Measurements from ENCODE around the gene PTPRG.

PTPRG gene

DNA sequence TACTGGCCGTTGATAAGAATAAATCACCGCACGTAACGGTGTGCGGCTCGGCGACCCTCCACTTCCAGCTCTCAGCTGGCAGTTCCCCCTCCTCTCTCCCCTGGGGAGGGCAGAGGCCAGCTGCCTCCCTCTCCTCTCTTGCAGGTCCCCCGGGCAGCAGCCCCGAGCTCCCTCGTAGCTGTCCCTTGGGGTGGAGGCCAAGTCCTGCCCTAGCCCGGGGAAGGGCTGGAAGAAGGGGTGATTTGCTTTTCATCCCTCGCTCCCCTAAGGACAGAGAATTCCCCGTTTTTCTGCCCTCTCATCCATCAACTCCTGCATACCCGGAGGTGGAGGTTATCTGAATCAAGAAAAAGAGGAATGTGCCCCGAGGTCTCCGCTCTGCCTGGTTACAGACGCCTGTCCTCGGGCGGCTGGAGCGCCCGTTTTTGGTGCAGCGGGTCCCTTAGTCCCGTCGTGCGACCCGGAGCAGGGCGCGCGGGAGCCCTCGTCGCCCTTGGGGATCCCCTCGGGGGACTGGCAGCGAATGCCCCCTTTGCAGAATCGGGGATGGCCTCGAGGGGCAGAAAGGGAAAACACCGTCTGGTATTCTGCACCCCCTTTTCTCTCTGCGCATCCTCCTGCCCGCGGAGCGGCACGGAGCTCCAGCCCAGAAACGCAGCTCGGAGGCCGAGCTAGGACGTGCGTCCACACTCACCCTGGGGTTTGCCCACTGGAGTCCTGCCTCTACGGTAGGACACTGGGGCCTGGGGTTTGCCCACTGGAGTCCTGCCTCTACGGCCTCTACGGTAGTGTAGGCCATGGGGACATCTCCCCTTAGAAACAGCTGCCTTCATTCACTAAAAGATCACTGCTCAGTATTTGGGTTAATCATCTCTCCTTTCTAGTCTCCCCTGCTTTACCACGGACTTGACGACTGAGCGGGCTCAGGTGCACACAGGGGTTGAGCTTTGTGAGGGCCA is 2.2 kb downstream of the PTPRG start:
- DNase-seq: no peak

- no peak for DNase-seq
Observed at GRCh38 chr3:61564395-61565059, 3.2 kb downstream of the PTPRG start.

DNA sequence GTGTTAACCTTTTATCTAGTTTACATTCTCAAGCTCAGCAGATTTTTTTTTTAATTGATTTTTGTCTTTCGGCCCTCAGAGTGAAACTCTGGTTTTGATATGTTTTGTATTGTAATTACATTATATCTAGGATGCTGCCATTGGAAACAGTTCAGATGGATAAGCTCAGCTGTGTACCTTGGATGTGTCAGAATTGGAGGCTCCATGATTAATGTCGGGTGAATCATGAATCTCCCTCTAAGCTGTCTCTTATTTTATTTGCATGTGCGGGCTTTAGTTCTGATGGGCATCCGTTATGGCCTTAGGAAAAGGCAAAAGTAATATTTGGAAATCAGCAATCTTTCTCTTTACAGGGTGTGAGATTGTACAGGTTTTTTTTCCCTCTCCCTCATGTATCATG is 4.2 kb downstream of the PTPRG start:
- DNase-seq: no peak

GRCh38 chr3:61568127-61568526 is 6.8 kb downstream of the PTPRG start:
- no peak for DNase-seq

- DNase-seq: no peak
Observed at GRCh38 chr3:61569856-61570580, 8.6 kb downstream of the PTPRG start.

GRCh38 chr3:61570813-61571212 is 9.4 kb downstream of the PTPRG start:
- no peak for DNase-seq

DNA sequence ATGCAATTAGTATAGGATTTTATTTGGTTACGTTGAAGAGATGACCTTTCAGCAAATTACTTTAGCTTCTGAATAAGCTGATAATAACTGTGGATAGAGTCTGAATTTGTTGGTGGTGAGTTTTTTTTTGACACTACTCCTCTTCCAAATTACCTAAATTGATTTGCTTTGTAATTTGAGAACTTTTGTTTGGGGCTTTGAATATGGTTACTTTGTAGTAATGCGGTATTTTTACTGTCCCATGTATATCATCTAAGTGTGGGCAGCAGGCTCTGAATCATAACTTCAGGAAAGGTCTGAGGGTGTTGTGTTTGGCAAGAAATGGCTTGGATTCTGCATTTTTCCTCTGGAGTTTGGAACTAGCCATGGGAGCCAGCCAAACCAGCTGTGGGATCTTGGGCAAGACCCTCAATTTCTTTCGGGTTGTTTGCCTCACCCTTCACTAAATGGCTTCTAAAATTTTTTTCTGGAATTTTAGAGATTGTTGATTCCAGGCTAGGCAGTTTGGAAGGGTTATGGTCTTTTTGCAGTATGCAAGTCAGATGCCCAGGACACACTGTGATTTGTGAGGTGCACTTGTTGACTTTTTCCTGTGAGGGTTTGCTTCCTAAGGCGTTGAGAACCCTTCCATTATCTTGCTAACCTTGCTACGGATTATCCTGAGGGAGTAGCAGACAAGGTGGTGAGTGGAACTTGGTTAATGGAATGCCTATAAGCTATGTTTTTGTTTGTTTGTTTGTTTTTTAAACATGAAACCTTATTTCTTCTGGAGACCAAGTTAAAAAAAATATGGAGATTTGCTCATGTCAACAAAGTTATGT is 10.4 kb downstream of the PTPRG start:
- no peak for DNase-seq

DNA sequence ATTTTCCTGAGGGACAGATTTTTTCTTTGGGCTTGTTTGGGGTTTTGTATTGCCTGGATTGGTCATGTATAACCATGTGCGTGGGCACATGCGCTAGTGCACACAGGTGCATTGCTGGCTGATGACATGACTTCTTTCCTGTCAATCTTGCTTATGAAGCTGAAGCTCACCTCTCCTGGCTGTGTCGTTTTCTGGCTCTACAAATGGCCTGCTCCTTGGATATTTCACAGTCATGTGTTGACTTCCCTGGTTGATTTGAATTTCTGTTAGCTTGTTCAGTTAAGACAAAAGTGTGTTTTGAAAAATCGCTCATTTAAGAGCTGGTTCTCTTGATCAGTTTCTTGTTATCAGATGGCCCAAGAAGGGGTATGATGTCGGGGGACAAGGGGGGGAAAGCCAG is 11.5 kb downstream of the PTPRG start:
- no peak for DNase-seq

DNA sequence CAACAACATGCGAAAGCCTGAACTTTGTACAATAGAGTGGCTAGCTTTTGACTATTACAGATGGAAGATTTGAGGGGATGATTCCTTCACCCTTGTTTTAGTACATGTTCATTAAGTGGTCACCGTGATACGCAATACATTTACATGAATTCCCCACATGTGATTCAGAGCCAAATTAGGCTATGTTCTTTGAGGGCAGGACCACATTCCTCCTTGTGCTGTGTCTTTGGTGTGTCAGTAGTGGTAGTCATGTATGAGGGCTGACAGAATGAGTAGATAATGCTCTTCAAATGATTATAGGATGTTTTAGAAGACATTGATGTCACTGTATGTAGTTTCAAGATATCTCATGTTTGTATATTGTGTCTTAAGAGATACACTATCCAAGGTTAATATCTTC is 12.1 kb downstream of the PTPRG start:
- no peak for DNase-seq

DNA sequence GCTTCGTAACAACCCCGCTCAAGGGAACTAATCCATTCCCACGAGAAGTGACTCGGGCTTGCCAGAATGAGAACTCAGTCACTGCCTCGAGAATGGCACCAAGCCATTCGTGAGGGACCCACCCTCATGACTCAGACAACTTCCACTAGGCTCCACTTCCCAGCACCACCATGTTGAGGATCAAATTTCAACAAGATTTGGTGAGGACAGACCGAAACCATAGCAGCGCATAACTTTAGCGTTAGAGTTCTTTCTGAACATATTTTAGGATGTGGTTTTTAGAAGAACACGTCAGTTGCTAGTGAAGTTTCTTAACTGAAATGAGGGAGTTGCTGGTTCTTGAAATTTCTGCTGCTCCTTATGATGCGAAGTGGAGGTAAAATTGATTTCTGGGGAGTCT is 13.5 kb downstream of the PTPRG start:
- DNase-seq: no peak

- DNase-seq: no peak
Observed at GRCh38 chr3:61575893-61576292, 14.5 kb downstream of the PTPRG start.

DNA sequence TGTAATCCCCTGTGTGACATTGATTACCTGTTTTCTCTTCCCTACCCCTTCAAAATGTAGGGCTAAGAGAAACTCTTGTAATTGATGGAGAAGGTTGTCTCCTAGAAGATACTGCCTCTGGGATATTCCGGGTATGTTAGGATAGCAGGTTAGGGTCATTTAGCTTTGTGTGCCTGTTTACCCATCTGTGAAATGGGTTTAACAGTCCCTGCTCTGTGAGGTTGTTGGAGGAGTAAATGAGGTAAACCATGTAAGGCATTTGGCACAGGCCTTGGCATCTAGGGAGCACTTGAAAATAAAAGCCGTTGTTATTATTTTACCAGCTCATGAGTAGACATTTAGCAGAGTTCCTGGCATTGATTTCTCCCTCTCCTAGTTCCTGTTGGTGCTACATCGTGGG is 16.4 kb downstream of the PTPRG start:
- DNase-seq: no peak

- no peak for DNase-seq
Observed at GRCh38 chr3:61578667-61579367, 17.4 kb downstream of the PTPRG start.

- no peak for DNase-seq
Observed at GRCh38 chr3:61579685-61580084, 18.3 kb downstream of the PTPRG start.

GRCh38 chr3:61580982-61581643 is 19.7 kb downstream of the PTPRG start:
- no peak for DNase-seq

DNA sequence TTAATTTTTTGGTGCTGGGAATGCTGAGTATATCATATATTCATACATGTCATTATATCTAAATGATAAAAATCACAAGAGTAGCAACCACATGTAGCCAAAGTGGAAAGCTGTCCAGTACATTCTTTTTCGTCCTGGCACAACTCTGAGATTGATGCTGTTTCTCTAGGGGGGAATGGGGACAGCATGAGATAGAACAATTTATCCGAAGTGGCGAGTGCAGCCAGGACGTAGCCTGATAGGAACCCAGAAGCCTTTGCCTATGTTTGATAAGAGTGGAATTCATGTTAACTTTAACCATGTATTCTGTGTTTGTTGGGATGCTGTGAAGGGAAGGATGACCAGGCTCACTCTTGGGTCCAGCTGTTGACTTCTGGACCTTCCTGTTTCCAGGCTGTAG is 20.9 kb downstream of the PTPRG start:
- DNase-seq: no peak

- no peak for DNase-seq
Observed at GRCh38 chr3:61582846-61583245, 21.5 kb downstream of the PTPRG start.

- DNase-seq: no peak
Observed at GRCh38 chr3:61583890-61584875, 22.8 kb downstream of the PTPRG start.

- DNase-seq: no peak
Observed at GRCh38 chr3:61589856-61590255, 28.5 kb downstream of the PTPRG start.

GRCh38 chr3:61591300-61591699 is 29.9 kb downstream of the PTPRG start:
- DNase-seq: no peak
